Measurements from ENCODE around the gene HSPG2.
"Not testable (repeated sequence)": the region's sequence is repeated elsewhere in the genome, so short reads cannot be mapped to it uniquely, and the experiment has no call there.

HSPG2 gene

GRCh38 chr1:21830792-21831453 lies 106.2 kb downstream of the HSPG2 start:
- DNase-seq (ENCODE audit: low read depth in 2 of 3, low spot score in 1 of 3), result no peak

DNA sequence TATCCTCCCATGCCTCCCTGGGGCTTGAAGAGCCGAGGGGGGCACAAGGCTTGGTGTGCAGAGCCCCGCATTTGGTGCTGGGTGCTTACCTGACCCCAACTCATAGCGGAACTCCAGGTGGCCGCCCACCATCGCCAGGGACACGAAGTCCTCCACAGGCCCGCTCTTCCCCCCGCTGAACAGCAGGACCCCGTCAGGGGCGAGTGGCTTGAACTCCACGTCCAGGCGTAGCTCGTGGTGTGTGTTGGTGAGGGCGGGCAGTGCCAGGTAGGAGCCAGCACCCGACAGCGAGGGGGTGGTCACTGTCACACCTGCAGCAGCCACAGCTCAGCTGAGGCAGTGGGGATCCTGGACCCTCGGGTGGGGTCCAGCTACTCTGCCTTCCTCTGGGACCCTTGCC lies 107.8 kb downstream of the HSPG2 start:
- no peak for DNase-seq (ENCODE audit: low read depth in 2 of 3, low spot score in 1 of 3)

GRCh38 chr1:21828506-21829210 lies 108.5 kb downstream of the HSPG2 start:
- DNase-seq (ENCODE audit: low read depth in 2 of 3, low spot score in 1 of 3), result no peak

DNA sequence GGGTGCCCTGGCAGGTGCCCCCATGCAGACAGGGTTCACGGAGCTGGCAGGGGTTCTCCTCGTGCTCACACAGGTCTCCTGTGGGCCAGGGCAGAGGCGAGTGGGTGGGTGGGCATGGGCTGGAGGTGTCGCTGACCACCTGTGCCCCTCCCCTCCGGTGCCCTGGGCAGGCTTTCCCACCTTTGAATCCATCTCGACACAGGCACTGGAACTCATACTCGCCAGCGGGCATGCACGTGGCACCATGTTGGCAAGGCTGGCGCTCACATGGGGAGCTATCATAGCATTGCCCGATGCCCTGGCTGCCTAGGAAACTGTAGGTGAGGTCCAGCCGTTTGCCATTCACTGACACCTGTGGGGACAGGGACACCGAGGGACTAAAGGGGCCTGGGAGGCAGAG lies 109.0 kb downstream of the HSPG2 start:
- DNase-seq (ENCODE audit: low read depth in 2 of 3, low spot score in 1 of 3), result no peak

- no peak for DNase-seq (ENCODE audit: low read depth in 2 of 3, low spot score in 1 of 3)
These were observed 109.9 kb downstream of the HSPG2 start for GRCh38 chr1:21827141-21827679.

DNA sequence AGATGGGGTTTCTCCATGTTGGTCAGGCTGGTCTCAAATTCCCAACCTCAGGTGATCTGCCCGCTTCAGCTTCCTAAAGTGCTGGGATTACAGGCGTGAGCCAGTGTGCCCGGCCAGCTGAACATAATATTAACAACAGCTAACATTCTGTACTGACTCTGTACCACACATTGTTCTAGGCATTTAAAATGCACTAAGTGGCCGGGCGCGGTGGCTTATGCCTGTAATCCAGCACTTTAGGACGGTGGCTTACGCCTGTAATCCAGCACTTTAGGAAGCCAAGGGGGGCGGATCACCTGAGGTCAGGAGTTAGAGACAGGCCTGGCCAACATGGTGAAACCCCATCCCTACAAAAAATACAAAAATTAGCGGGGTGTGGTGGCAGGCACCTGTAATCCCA lies 110.4 kb downstream of the HSPG2 start:
- DNase-seq (ENCODE audit: low read depth in 2 of 3, low spot score in 1 of 3), result not testable (repeated sequence)

GRCh38 chr1:21825393-21825792 lies 111.7 kb downstream of the HSPG2 start:
- no peak for DNase-seq (ENCODE audit: low read depth in 2 of 3, low spot score in 1 of 3)

DNA sequence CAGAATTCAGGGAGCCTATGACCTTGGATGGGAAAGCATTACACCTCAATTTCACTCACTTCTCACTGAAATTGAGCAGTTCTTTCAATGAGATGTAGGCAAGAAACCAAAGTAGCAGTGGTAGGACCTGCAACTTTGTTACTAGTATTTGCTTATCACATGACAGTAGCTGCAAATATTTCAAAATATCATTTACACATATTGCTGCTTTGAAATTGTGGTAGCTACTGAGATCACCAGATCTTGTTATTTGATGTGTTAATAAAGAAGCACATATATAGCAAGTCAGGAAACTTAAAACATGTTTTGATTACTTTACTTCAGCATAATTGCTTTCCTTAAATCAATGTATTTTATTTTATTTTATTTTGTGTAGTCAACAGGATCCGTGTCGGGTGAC lies 112.2 kb downstream of the HSPG2 start:
- no peak for DNase-seq (ENCODE audit: low read depth in 2 of 3, low spot score in 1 of 3)

DNA sequence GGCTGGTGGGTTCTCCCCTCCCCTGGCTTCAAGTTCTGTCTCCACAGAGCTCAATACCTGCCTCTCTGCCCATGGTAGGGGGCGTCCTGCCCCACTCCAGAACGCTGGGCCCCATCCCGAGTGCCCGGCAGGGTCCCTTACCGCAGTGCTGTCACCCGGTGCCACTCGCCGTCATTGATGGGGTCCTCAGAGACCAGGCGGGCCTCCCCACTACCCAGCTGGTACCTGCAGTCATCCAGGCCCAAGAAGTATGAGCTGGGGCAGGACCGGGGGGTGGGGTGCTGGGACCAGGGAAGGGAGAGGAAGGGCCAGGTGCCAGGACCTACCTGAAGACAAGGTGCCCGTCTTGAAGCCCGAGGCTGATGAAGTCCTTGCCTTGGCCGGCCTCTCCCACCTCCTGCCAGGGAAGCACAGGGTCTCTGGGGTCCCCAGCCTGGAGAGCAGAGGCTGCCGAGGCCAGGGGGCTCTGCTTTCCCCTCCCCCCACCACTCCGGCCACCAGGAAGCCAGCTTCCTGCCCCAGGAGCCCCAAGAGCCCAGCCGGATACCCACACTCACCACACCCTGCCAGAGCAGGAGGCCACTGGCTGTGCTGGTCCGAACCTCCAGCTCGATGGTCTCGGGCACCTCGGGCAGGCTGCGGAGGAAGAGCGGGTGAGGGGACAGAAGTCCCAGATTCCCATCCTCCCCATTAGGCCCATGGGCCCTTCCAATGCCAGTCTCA lies 113.0 kb downstream of the HSPG2 start:
- DNase-seq (ENCODE audit: low read depth in 2 of 3, low spot score in 1 of 3), result no peak

GRCh38 chr1:21823206-21823979 lies 113.7 kb downstream of the HSPG2 start:
- DNase-seq (ENCODE audit: low read depth in 2 of 3, low spot score in 1 of 3), result no peak

DNA sequence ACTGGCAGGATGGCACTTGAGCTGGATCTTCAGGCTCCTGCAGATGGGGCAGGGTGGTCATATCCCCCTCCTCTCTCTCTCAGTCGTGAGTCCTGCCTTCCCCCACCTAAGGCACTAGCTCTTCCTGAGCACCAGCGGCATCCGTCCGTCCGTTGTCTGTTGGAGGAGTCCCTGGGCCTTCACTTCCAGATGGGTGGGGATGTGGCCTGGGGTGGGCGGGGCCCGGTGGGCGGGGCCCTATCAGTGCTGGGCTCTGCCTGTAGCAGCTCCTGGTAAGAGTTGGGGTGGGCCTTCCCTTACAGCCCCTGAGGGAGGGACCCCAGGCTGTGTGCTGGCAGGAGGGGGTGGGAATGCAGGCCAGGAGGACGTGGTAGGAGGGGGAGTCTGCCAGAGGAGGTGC lies 114.8 kb downstream of the HSPG2 start:
- no peak for DNase-seq (ENCODE audit: low read depth in 2 of 3, low spot score in 1 of 3)

DNA sequence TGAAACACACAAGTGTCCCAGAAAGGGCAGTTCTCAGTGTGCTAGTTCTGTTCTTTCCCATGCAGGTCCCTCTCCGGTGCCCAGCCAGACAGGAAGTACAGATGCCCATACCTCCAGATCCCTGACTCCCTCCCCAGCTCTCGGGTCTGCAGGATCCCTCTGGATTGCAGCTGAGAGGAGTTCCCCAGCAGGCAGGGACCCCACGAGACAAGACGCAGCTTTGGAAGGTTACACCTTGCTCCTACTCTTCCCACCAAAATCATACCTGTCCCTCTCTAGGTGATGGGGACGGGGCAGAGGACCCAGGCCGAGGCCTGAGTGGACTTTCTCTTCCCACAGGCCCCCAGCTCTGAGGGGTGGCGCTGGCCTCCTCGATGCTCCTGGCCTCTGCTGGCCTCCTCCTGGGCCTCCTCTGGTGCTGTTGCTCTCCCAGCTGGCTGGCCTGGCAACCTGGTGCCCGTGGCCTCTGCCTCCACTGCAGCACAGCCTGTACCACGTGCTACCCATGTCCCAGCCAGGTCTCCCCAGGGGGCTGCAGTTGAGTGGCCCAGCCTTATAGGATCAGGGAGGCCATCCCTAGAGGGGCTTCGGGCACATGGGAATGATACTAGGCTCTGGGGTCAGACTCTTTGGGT lies 115.6 kb downstream of the HSPG2 start:
- DNase-seq (ENCODE audit: low read depth in 2 of 3, low spot score in 1 of 3), result no peak

- no peak for DNase-seq (ENCODE audit: low read depth in 2 of 3, low spot score in 1 of 3)
These were observed 116.4 kb downstream of the HSPG2 start for GRCh38 chr1:21820597-21821232.

GRCh38 chr1:21818656-21819055 lies 118.5 kb downstream of the HSPG2 start:
- peak; percentile 12 to 27 (median 19) for DNase-seq (ENCODE audit: low read depth in 2 of 3, low spot score in 1 of 3)

GRCh38 chr1:21816602-21817302 lies 120.4 kb downstream of the HSPG2 start:
- no peak for DNase-seq (ENCODE audit: low read depth in 2 of 3, low spot score in 1 of 3)

- DNase-seq (ENCODE audit: low read depth in 2 of 3, low spot score in 1 of 3), result no peak
These were observed 121.3 kb downstream of the HSPG2 start for GRCh38 chr1:21815724-21816321.

GRCh38 chr1:21814981-21815582 lies 122.0 kb downstream of the HSPG2 start:
- no peak for DNase-seq (ENCODE audit: low read depth in 2 of 3, low spot score in 1 of 3)

DNA sequence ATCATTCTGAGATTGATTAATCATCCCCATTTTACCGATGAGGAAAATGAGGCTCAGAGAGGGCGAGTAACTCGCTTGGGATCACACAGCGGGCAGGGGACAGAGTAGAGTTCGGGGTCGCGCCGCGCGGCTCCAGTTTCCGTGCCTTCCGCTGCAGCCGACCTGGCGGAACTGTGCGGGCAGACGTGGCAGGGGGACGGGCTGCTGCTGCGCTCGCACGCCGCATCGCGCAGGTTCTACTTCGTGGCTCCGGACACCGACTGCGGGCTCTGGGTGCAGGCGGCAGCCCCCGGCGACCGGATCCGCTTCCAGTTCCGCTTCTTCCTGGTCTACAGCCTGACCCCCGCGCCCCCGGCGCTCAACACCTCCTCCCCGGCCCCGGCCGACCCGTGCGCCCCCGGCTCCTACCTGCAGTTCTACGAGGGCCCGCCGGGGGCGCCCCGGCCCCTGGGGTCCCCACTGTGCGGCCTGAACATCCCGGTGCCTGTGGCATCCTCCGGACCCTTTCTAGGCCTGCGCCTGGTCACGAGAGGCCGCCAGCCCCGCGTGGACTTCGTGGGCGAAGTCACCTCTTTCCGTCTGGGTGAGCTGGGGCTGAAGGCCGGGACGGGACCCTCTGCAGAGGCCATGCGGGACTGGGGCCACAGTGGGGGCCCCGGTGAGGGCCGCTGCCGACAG lies 122.7 kb downstream of the HSPG2 start:
- DNase-seq (ENCODE audit: low read depth in 2 of 3, low spot score in 1 of 3), result no peak
